Measurements from ENCODE around the gene CDKL2.
A peak's percentile ranks its signal among the peaks of the same experiment; 100 is the strongest.
"Not testable (repeated sequence)": the region's sequence is repeated elsewhere in the genome, so short reads cannot be mapped to it uniquely, and the experiment has no call there.

The CDKL2 gene

DNA sequence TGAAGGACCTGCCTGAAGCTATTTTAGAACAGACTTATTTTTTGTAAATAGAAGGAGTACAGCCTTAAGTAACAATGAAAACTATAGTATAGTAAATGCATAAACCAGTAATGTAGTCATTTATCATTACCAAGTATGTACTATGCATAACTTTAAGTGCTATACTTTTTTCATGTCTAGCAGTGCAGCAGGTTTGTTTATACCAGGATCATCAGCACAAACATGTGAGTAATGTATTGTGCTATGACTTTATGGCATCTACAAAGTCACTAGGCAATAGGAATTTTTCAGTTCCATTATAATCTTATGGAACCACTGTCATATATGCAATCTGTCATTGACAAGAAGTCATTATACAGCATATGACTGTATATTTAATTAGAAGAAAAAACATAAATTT, 77.9 kb downstream of the CDKL2 start:
- DNase-seq (ENCODE audit: low spot score), result no peak

- no peak for DNase-seq (ENCODE audit: low spot score)
These were observed 81.3 kb downstream of the CDKL2 start for GRCh38 chr4:75549019-75549418.

DNA sequence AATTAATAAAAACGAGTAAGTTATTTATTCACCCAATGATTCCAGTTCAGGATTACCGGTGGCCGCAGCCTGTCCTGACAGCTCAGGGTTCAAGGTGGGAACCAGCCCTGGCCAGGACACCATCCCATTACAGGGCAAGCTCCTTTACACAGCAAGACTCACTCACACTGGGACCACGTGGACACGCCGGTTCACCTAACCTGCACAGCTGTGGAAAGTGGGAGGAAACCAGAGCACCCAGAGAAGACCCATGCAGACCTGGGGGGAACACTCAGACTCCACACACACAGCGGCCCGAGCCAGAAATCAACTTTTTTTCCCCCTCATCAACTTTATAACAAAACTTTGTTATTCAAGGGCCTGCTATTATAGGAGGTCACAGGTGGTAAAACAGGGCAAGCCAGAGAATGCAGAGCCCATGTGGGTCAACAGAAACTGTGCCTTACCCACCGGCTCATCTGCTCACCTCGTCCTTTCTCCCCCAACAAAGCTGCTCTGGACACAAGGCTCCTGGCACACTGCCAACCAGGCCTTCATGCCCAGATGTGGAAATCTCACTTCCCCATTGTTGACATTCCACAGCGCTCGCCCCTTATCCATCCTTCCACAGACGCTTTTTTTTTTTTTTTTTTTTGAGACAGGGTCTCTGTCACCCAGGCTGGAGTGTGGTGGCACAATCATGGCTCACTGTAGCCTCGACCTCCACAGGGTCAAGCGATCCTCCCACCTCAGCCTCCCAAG, 82.5 kb downstream of the CDKL2 start:
- DNase-seq (ENCODE audit: low spot score), result no peak

- DNase-seq (ENCODE audit: low spot score), result no peak
These were observed 84.8 kb downstream of the CDKL2 start for GRCh38 chr4:75545526-75545925.

DNA sequence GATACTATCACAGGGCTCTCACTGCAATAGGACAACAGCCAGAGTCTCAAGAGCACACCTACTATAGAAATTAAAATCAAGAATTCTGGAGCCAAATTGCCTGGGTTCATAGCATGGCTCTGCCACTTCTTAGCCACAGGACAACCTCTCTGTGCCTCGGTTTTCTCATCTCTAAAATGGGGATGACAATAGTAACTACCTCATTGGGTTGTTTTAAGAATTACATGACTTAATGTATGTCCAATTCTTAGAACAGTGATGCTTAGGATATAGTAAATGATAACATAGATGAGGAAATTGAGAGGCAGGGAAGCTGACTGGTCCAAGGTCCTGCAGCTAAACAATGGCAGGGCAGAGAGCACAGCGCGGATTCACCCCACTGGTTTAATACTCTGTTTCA, 85.5 kb downstream of the CDKL2 start:
- no peak for DNase-seq (ENCODE audit: low spot score)

GRCh38 chr4:75544220-75544619, 86.1 kb downstream of the CDKL2 start:
- not testable (repeated sequence) for DNase-seq (ENCODE audit: low spot score)

GRCh38 chr4:75542824-75543223, 87.5 kb downstream of the CDKL2 start:
- peak; percentile 69 for DNase-seq (ENCODE audit: low spot score)

GRCh38 chr4:75537308-75537707, 93.0 kb downstream of the CDKL2 start:
- DNase-seq (ENCODE audit: low spot score), result not testable (repeated sequence)

DNA sequence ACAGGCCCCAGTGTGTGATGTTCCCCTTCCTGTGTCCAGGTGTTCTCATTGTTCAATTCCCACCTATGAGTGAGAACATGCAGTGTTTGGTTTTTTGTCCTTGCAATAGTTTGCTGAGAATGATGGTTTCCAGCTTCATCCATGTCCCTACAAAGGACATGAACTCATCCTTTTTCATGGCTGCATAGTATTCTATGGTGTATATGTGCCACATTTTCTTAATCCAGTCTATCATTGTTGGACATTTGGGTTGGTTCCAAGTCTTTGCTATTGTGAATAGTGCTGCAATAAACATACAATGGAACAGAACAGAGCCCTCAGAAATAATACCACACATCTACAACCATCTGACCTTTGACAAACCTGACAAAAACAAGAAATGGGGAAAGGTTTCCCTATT, 96.4 kb downstream of the CDKL2 start:
- not testable (repeated sequence) for DNase-seq (ENCODE audit: low spot score)

DNA sequence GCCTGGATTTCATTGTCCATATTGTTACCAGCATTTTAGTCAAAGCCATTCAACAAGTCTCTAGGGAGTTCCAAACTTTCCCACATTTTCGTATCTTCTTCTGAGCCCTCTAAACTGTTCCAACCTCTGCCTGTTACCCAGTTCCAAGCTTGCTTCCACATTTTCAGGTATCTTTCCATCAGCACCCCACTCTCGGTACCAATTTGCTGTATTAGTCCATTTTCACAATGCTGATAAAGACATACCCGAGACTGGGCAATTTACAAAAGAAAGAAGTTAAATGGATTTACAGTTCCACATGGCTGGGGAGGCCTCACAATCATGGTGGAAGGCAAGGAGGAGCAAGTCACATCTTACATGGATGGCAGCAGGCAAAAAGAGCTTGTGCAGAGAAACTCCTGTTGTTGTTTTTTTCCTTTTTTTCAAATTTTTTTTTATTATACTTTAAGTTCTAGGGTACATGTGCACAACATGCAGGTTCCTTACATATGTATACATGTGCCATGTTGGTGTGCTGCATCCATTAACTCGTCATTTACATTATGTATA, 96.9 kb downstream of the CDKL2 start:
- DNase-seq (ENCODE audit: low spot score), result not testable (repeated sequence)

GRCh38 chr4:75531536-75532143, 98.7 kb downstream of the CDKL2 start:
- not testable (repeated sequence) for DNase-seq (ENCODE audit: low spot score)

GRCh38 chr4:75530556-75531322, 99.6 kb downstream of the CDKL2 start:
- no peak for DNase-seq (ENCODE audit: low spot score)
